WTC11 (cell line): ENCODE results near the gene MAPKAPK3. TPM values are rescaled to one million over a fixed set of nuclear protein-coding genes. Genes with fewer than 3 reads are reported as not detected.

Source experiments
- ATAC-seq: fragments of 200-7000 bp; cut with Tn5 transposase; 2 replicates; pipeline ENCODE4 v1.10.0; 2021; ENCODE audit warnings: mild to moderate bottlenecking, moderate library complexity
- CTCF ChIA-PET: fragments of 300-600 bp; sonication (Branson Sonifier 250); formaldehyde crosslinking; loops from one replicate; lab custom pipeline; 2021; ENCODE audit warnings: antibody characterized with exemption; lab: Charles Lee
- POLR2A ChIA-PET: fragments of 350-600 bp; sonication (Branson Sonifier 250); formaldehyde crosslinking; loops from one replicate; lab custom pipeline; 2021; ENCODE audit warnings: antibody characterized with exemption; lab: Charles Lee
- DNase-seq: peaks from one replicate; pipeline ENCODE4 v3.0.0; 2021; ENCODE audit warnings: low spot score
- H3K27ac Mint-ChIP-seq: 2 replicates; pipeline ENCODE4 v1.8.0; 2021; ENCODE audit warnings: mixed read lengths
- H3K27me3 Mint-ChIP-seq: 2 replicates; pipeline ENCODE4 v1.8.0; 2021; ENCODE audit warnings: low read depth, mild to moderate bottlenecking, moderate library complexity, mixed read lengths
- H3K36me3 Mint-ChIP-seq: 2 replicates; pipeline ENCODE4 v1.8.0; 2021; ENCODE audit warnings: mixed read lengths
- H3K4me1 Mint-ChIP-seq: 2 replicates; pipeline ENCODE4 v1.8.0; 2022; ENCODE audit warnings: mixed read lengths
- H3K4me3 Mint-ChIP-seq: 2 replicates; pipeline ENCODE4 v1.8.0; 2021; ENCODE audit warnings: mild to moderate bottlenecking, moderate library complexity, mixed read lengths
- H3K9me3 Mint-ChIP-seq: 2 replicates; pipeline ENCODE4 v1.8.0; 2021; ENCODE audit warnings: mixed read lengths
- ATF3 ChIP-seq: sonication (generic); formaldehyde crosslinking; conservative IDR thresholded peaks from 2 replicates; pipeline ENCODE4 v1.8.1; 2022; ENCODE audit warnings: mild to moderate bottlenecking, missing genetic modification reagents
- E2F5 ChIP-seq: sonication (generic); formaldehyde crosslinking; IDR thresholded peaks from 2 replicates; pipeline ENCODE4 v1.8.1; 2022; ENCODE audit warnings: mild to moderate bottlenecking, moderate library complexity, missing genetic modification reagents
- ERG ChIP-seq: fragments of 250-450 bp; sonication (Bioruptor Pico); IDR thresholded peaks from 2 replicates; pipeline ENCODE4 v1.8.0; 2021; ENCODE audit warnings: mild to moderate bottlenecking
- ETV6 ChIP-seq: sonication (generic); formaldehyde crosslinking; IDR thresholded peaks from 2 replicates; pipeline ENCODE4 v1.8.1; 2022; ENCODE audit warnings: mild to moderate bottlenecking, missing genetic modification reagents
- FOXP1 ChIP-seq: sonication (generic); formaldehyde crosslinking; IDR thresholded peaks from 2 replicates; pipeline ENCODE4 v1.8.0; 2022; ENCODE audit warnings: missing genetic modification reagents, mild to moderate bottlenecking, moderate library complexity, borderline replicate concordance
- GABPB1 ChIP-seq: sonication (generic); formaldehyde crosslinking; IDR thresholded peaks from 2 replicates; pipeline ENCODE4 v1.8.1; 2023; ENCODE audit warnings: mild to moderate bottlenecking, missing genetic modification reagents
- JAZF1 ChIP-seq: fragments of 250-450 bp; sonication (Bioruptor Pico); IDR thresholded peaks from 2 replicates; pipeline ENCODE4 v1.9.0; 2021; ENCODE audit warnings: moderate library complexity, mild to moderate bottlenecking, inconsistent platforms
- MXD4 ChIP-seq: fragments of 250-450 bp; sonication (Bioruptor Pico); IDR thresholded peaks from 2 replicates; pipeline ENCODE4 v1.8.0; 2021; ENCODE audit warnings: mild to moderate bottlenecking, moderate library complexity, borderline replicate concordance
- NFATC4 ChIP-seq: fragments of 250-450 bp; sonication (Bioruptor Pico); IDR thresholded peaks from 2 replicates; pipeline ENCODE4 v1.9.0; 2021; ENCODE audit warnings: mild to moderate bottlenecking
- SMAD4 ChIP-seq: sonication (generic); formaldehyde crosslinking; IDR thresholded peaks from 2 replicates; pipeline ENCODE4 v1.8.0; 2022; ENCODE audit warnings: mild to moderate bottlenecking, missing genetic modification reagents
- TEAD1 ChIP-seq: sonication (generic); formaldehyde crosslinking; IDR thresholded peaks from 2 replicates; pipeline ENCODE4 v1.8.0; 2022; ENCODE audit warnings: mild to moderate bottlenecking, missing genetic modification reagents
- TEAD4 ChIP-seq: sonication (generic); formaldehyde crosslinking; IDR thresholded peaks from 2 replicates; pipeline ENCODE4 v1.8.0; 2022; ENCODE audit warnings: mild to moderate bottlenecking, missing genetic modification reagents
- ZNF138 ChIP-seq: sonication (generic); formaldehyde crosslinking; conservative IDR thresholded peaks from 2 replicates; pipeline ENCODE4 v1.8.1; 2022; ENCODE audit warnings: mild to moderate bottlenecking, moderate library complexity, missing genetic modification reagents
- ZNF232 ChIP-seq: sonication (generic); formaldehyde crosslinking; IDR thresholded peaks from 2 replicates; pipeline ENCODE4 v1.8.0; 2022; ENCODE audit warnings: mild to moderate bottlenecking, missing genetic modification reagents
- ZNF396 ChIP-seq: fragments of 250-450 bp; sonication (Bioruptor Pico); IDR thresholded peaks from 2 replicates; pipeline ENCODE4 v1.8.0; 2021; ENCODE audit warnings: mild to moderate bottlenecking, moderate library complexity, borderline replicate concordance
- ZNF416 ChIP-seq: fragments of 250-450 bp; sonication (Bioruptor Pico); IDR thresholded peaks from 2 replicates; pipeline ENCODE4 v1.9.0; 2021; ENCODE audit warnings: mild to moderate bottlenecking, inconsistent platforms
- ZNF532 ChIP-seq: fragments of 250-450 bp; sonication (Bioruptor Pico); IDR thresholded peaks from 2 replicates; pipeline ENCODE4 v1.9.0; 2021; ENCODE audit warnings: mild to moderate bottlenecking, borderline replicate concordance
- ZNF671 ChIP-seq: fragments of 250-450 bp; sonication (Bioruptor Pico); IDR thresholded peaks from 2 replicates; pipeline ENCODE4 v1.8.0; 2021; ENCODE audit warnings: mild to moderate bottlenecking
- ZSCAN18 ChIP-seq: fragments of 250-450 bp; sonication (Bioruptor Pico); IDR thresholded peaks from 2 replicates; pipeline ENCODE4 v2.1.2; 2022; ENCODE audit warnings: mild to moderate bottlenecking, moderate library complexity
- total RNA-seq: library from RNA; stranded (reverse); gene quantifications from 3 replicates; pipeline ENCODE4 v1.2.3, GENCODE V29; 2021

Gene MAPKAPK3
- total RNA-seq, 1 experiment from 2014 or later, result 60.2 TPM

- TF ChIP-seq ZNF532 (CRISPR knock-in tag) (no peak), ERG (CRISPR knock-in tag) (no peak), TEAD4 (CRISPR knock-in tag) (no peak), JAZF1 (CRISPR knock-in tag) (no peak), ATF3 (CRISPR knock-in tag) (no peak), ZNF138 (no peak), NFATC4 (CRISPR knock-in tag) (no peak), SMAD4 (no peak), MXD4 (CRISPR knock-in tag) (no peak), ZNF232 (CRISPR knock-in tag) (no peak), GABPB1 (CRISPR knock-in tag) (no peak), ZNF396 (CRISPR knock-in tag) (no peak), FOXP1 (CRISPR knock-in tag) (no peak)
- H3K27ac Mint-ChIP-seq, result no peak overlapping the region
- no peaks in the 10 kb centered on the region for H3K27me3 Mint-ChIP-seq
- H3K36me3 Mint-ChIP-seq, result no peaks in the 10 kb centered on the region
- ChIA-PET CTCF (interaction anchor here (1.0 to 8.6 kb wide), 3 partner anchors 16 to 19 kb away, joined by 3 to 110 read pairs (median 8); partner anchors contain the start of gene MAPKAPK3), POLR2A (no interaction called here)
- peaks cover 24% of the 10 kb centered on the region for H3K4me1 Mint-ChIP-seq
- no peak overlapping the region for H3K4me3 Mint-ChIP-seq
- DNase-seq (no peak), ATAC-seq (no peak)
- H3K9me3 Mint-ChIP-seq, result no peaks in the 10 kb centered on the region
These were observed 16.4 kb downstream of the MAPKAPK3 start for GRCh38 chr3:50633230-50633790.

GRCh38 chr3:50635066-50635465 is 18.1 kb downstream of the MAPKAPK3 start:
- H3K36me3 Mint-ChIP-seq, result no peaks in the 10 kb centered on the region
- POLR2A ChIA-PET, result no interaction called here
- no peak for TF ChIP-seq ETV6 (CRISPR knock-in tag)
- no peak for TF ChIP-seq E2F5 (CRISPR knock-in tag)
- TF ChIP-seq ZSCAN18, result no peak
- TF ChIP-seq ZNF138, result no peak
- TF ChIP-seq ZNF416 (CRISPR knock-in tag), result no peak
- TF ChIP-seq TEAD1, result no peak
- no peak for TF ChIP-seq ZNF671 (CRISPR knock-in tag)
- no peak for TF ChIP-seq ATF3 (CRISPR knock-in tag)
- no peak for ATAC-seq
- CTCF ChIA-PET, result interaction anchor here (1.2 kb wide), 1 partner anchor 18 kb away, joined by 5 read pairs; no protein-coding TSS in a partner anchor
- DNase-seq, result no peak
- H3K9me3 Mint-ChIP-seq, result no peaks in the 10 kb centered on the region
- H3K4me1 Mint-ChIP-seq, result peaks cover 23% of the 10 kb centered on the region
- no peaks in the 10 kb centered on the region for H3K27me3 Mint-ChIP-seq
- no peak overlapping the region for H3K4me3 Mint-ChIP-seq
- 0 out of 2 replicates have a peak overlapping the region, but pooled peaks have one; percentile 15 for H3K27ac Mint-ChIP-seq
